CD14-positive monocyte (primary cell): Measurements from ENCODE around the gene F13B. TPM values are rescaled to one million over a fixed set of nuclear protein-coding genes. Genes with fewer than 3 reads are reported as not detected.

Source experiments
- DNase-seq, 3 donors: peaks; one replicate each; pipeline ENCODE4 v3.0.0-alpha.2; 2011 to 2022
- H2AFZ ChIP-seq: 2 replicates; pipeline ENCODE4 v1.6.0; 2012; ENCODE audit warnings: mild to moderate bottlenecking, low read depth, low read length, inconsistent platforms; ENCODE audit not compliant: insufficient read depth, poor library complexity, severe bottlenecking
- H3K27ac ChIP-seq, 2 donors: 1 replicate in 1 of 2; 2 replicates in 1 of 2; pipeline ENCODE4 v1.5.1; 2012 to 2013; ENCODE audit warnings: low read length in 2 of 2, control low read depth in 1 of 2, inconsistent platforms in 1 of 2, low read depth in 1 of 2, mild to moderate bottlenecking in 1 of 2
- H3K27me3 ChIP-seq, 2 donors: one replicate each; pipeline versions ENCODE4 v1.6.0 to v1.6.1; 2011 to 2013; ENCODE audit warnings: low read length in 2 of 2; ENCODE audit not compliant: control insufficient read depth in 2 of 2, insufficient read depth in 2 of 2
- H3K36me3 ChIP-seq, 2 donors: replicated peaks in 1 of 2; 1 replicate in 1 of 2; 2 replicates in 1 of 2; pipeline versions ENCODE4 v1.5.1 to v1.6.1; 2012 to 2013; ENCODE audit warnings: low read length in 2 of 2, control low read depth in 1 of 2, inconsistent platforms in 1 of 2, mild to moderate bottlenecking in 1 of 2; ENCODE audit not compliant: insufficient read depth in 2 of 2, control insufficient read depth in 1 of 2
- H3K4me1 ChIP-seq, 2 donors: 1 replicate in 1 of 2; 2 replicates in 1 of 2; pipeline versions ENCODE4 v1.5.1 to v1.6.1; 2012 to 2013; ENCODE audit warnings: low read length in 2 of 2, control low read depth in 1 of 2, inconsistent platforms in 1 of 2, mild to moderate bottlenecking in 1 of 2, moderate library complexity in 1 of 2; ENCODE audit not compliant: insufficient read depth in 2 of 2, control insufficient read depth in 1 of 2
- H3K4me2 ChIP-seq: replicated peaks from 2 replicates; pipeline ENCODE3; 2012; ENCODE audit warnings: low read length, moderate library complexity, mild to moderate bottlenecking; ENCODE audit not compliant: poor library complexity, severe bottlenecking; ENCODE audit errors: extremely low read depth
- H3K4me3 ChIP-seq, 3 experiments: fragments of 200-600 bp in 1 of 3; sonication (generic) in 1 of 3; replicated peaks in 1 of 3; 1 replicate in 2 of 3; 2 replicates in 1 of 3; pipeline ENCODE4 v1.5.1; 2011 to 2013; ENCODE audit warnings: low read length in 3 of 3, mild to moderate bottlenecking in 3 of 3, control low read depth in 2 of 3, low read depth in 2 of 3, inconsistent platforms in 1 of 3, moderate library complexity in 1 of 3
- H3K79me2 ChIP-seq: 2 replicates; pipeline ENCODE4 v1.6.0; 2012; ENCODE audit warnings: mild to moderate bottlenecking, control low read depth, inconsistent platforms, low read length, moderate library complexity; ENCODE audit not compliant: insufficient read depth
- H3K9ac ChIP-seq: 2 replicates; pipeline ENCODE4 v1.6.0; 2017; ENCODE audit warnings: low read length, mild to moderate bottlenecking; ENCODE audit not compliant: insufficient read depth, poor library complexity, severe bottlenecking
- H3K9me3 ChIP-seq, 2 donors: replicated peaks in 1 of 2; 1 replicate in 1 of 2; 2 replicates in 1 of 2; pipeline versions ENCODE4 v1.5.1 to v1.6.1; 2012 to 2013; ENCODE audit warnings: low read length in 2 of 2, control low read depth in 1 of 2; ENCODE audit not compliant: control insufficient read depth in 1 of 2, insufficient read depth in 1 of 2
- H4K20me1 ChIP-seq: 2 replicates; pipeline ENCODE4 v1.6.0; 2012; ENCODE audit warnings: mild to moderate bottlenecking, low read length, control low read depth, moderate library complexity; ENCODE audit not compliant: insufficient read depth
- H3K27ac Mint-ChIP-seq, 7 donors: one replicate each; pipeline ENCODE4 v1.8.0; 2020; ENCODE audit warnings: mild to moderate bottlenecking in 7 of 7, mixed read lengths in 7 of 7, moderate library complexity in 6 of 7, inconsistent platforms in 2 of 7
- H3K27me3 Mint-ChIP-seq, 3 donors: one replicate each; pipeline ENCODE4 v1.8.0; 2021 to 2022; ENCODE audit warnings: low read depth in 3 of 3, mild to moderate bottlenecking in 3 of 3, mixed read lengths in 3 of 3, moderate library complexity in 3 of 3, inconsistent platforms in 1 of 3
- H3K36me3 Mint-ChIP-seq, 2 donors: one replicate each; pipeline ENCODE4 v1.8.0; 2020; ENCODE audit warnings: mixed read lengths in 2 of 2, inconsistent platforms in 1 of 2, mild to moderate bottlenecking in 1 of 2
- H3K4me1 Mint-ChIP-seq: one replicate; pipeline ENCODE4 v1.8.0; 2020; ENCODE audit warnings: mild to moderate bottlenecking, mixed read lengths
- H3K4me3 Mint-ChIP-seq, 2 donors: one replicate each; pipeline ENCODE4 v1.8.0; 2020; ENCODE audit warnings: mild to moderate bottlenecking in 2 of 2, mixed read lengths in 2 of 2, moderate library complexity in 1 of 2
- H3K9me3 Mint-ChIP-seq, 7 donors: one replicate each; pipeline ENCODE4 v1.8.0; 2020 to 2022; ENCODE audit warnings: mixed read lengths in 7 of 7, mild to moderate bottlenecking in 6 of 7, moderate library complexity in 6 of 7, inconsistent platforms in 2 of 7
- WGBS: methylation state at CpG from one replicate; pipeline ENCODE4 v1.1.5; 2013; ENCODE audit warnings: missing lambda C conversion rate; ENCODE audit not compliant: insufficient coverage; 5-methylcytosine and 5-hydroxymethylcytosine counted together
- intact Hi-C, 2 donors: fragments of 100-400 bp; cut with micrococcal nuclease; formaldehyde crosslinking; loops; one replicate each; pipeline versions ENCODE4 v1.15.0 to v1.15.1; 2023
- polyA plus RNA-seq, 3 donors: library from polyadenylated mRNA; depleted of rRNA in 1 of 3; unstranded in 2 of 3; stranded (reverse) in 1 of 3; fragments of 300-500 nt in 2 of 3; fragments of >200 nt in 1 of 3; fragmentation: Illumina TruSeq in 2 of 3; gene quantifications; 1 replicate in 2 of 3; 2 replicates in 1 of 3; pipeline ENCODE4 v1.2.3, GENCODE V29; 2012 to 2021
- TF ChIP-seq, protein P1 (sequence below): fragments of 200-600 bp; IDR thresholded peaks from one replicate; pipeline ENCODE4 v1.8.0; 2022; ENCODE audit warnings: antibody characterized with exemption, mild to moderate bottlenecking

F13B gene
- polyA plus RNA-seq, 3 donors: not detected

DNA sequence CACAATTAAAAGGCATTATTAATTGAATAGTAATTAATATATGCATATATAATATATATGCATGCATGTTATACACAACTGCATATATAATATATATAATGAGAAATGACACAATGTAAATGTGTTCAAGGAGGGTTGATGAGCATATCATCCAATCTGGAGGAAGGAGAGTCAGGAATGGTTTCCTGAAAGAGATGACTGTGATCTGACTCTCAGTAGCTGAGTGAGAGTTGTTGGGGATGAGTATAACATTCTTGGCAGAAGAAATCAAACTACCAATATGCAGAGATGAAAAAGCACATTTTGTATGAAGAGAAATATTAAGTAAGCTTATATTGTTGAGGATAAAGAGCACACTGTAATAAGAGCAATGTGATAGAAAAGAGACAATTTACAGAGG, 37.3 kb downstream of the F13B start:
- Histone ChIP-seq H3K9me3 (no peaks in the 10 kb centered on the region), H3K9ac (no peak overlapping the region), H3K4me3 (no peak overlapping the region), H4K20me1 (no peaks in the 10 kb centered on the region), H3K27me3 (no peaks in the 10 kb centered on the region), H3K4me1 (no peaks in the 10 kb centered on the region), H3K27ac (no peak overlapping the region), H3K79me2 (no peaks in the 10 kb centered on the region), H3K36me3 (no peaks in the 10 kb centered on the region), H3K4me2 (no peak overlapping the region), H2AFZ (no peak overlapping the region)
- Mint-ChIP-seq H3K27me3 (no peaks in the 10 kb centered on the region), H3K9me3 (peaks cover 0 to 3% (median 0%) of the 10 kb centered on the region in 7 donors), H3K36me3 (no peaks in the 10 kb centered on the region), H3K4me3 (no peak overlapping the region), H3K27ac (no peak overlapping the region), H3K4me1 (no peaks in the 10 kb centered on the region)
- intact Hi-C loops: no loop called here
- TF ChIP-seq, protein P1, sequence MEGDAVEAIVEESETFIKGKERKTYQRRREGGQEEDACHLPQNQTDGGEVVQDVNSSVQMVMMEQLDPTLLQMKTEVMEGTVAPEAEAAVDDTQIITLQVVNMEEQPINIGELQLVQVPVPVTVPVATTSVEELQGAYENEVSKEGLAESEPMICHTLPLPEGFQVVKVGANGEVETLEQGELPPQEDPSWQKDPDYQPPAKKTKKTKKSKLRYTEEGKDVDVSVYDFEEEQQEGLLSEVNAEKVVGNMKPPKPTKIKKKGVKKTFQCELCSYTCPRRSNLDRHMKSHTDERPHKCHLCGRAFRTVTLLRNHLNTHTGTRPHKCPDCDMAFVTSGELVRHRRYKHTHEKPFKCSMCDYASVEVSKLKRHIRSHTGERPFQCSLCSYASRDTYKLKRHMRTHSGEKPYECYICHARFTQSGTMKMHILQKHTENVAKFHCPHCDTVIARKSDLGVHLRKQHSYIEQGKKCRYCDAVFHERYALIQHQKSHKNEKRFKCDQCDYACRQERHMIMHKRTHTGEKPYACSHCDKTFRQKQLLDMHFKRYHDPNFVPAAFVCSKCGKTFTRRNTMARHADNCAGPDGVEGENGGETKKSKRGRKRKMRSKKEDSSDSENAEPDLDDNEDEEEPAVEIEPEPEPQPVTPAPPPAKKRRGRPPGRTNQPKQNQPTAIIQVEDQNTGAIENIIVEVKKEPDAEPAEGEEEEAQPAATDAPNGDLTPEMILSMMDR: no peak
- no peak for DNase-seq

- Mint-ChIP-seq H3K27ac (no peak overlapping the region), H3K4me3 (no peak overlapping the region), H3K27me3 (no peaks in the 10 kb centered on the region), H3K36me3 (no peaks in the 10 kb centered on the region), H3K9me3 (peaks cover 0 to 9% (median 0%) of the 10 kb centered on the region in 7 donors), H3K4me1 (no peaks in the 10 kb centered on the region)
- no peak overlapping the region for H3K4me2 ChIP-seq
- no peak overlapping the region for H3K9ac ChIP-seq
- 100% methylated on average over 5 of the region's 6 CpGs for WGBS
- intact Hi-C loops: no loop called here
- H3K4me1 ChIP-seq: no peaks in the 10 kb centered on the region
- H3K9me3 ChIP-seq: no peaks in the 10 kb centered on the region
- DNase-seq: no peak
- TF ChIP-seq, protein P1: no peak
- H3K27me3 ChIP-seq: no peaks in the 10 kb centered on the region
- H3K36me3 ChIP-seq: no peaks in the 10 kb centered on the region
- no peak overlapping the region for H3K4me3 ChIP-seq
- no peaks in the 10 kb centered on the region for H4K20me1 ChIP-seq
- H3K79me2 ChIP-seq: no peaks in the 10 kb centered on the region
- no peak overlapping the region for H3K27ac ChIP-seq
- H2AFZ ChIP-seq: no peak overlapping the region
Measured at GRCh38 chr1:197027359-197027758, 39.7 kb downstream of the F13B start.
